HepG2 (cell line): ENCODE data around the gene SNRNP48. TPM values are rescaled to one million over a fixed set of nuclear protein-coding genes. Genes with fewer than 3 reads are reported as not detected.

ENCODE experiments used
- ATAC-seq: fragments of 200-7000 bp; cut with Tn5 transposase; 3 replicates; pipeline ENCODE4 v1.9.1; 2020; ENCODE audit warnings: mild to moderate bottlenecking, moderate library complexity
- BruUV-seq: library from RNA; stranded (reverse); fragments of 400-500 nt; replicated peaks from 2 replicates; lab custom pipeline; 2021; lab: Mats Ljungman, UMichigan
- CTCF ChIA-PET: fragments of 300-600 bp; formaldehyde crosslinking; extraction: SDS; loops from one replicate; lab custom pipeline; 2021; ENCODE audit warnings: low total read pairs, inconsistent platforms, low intra/inter-chr PET ratio; lab: Yijun Ruan, JAX
- POLR2A ChIA-PET: fragments of 350-600 bp; sonication (Branson Sonifier 250); formaldehyde crosslinking; loops from one replicate; lab custom pipeline; 2020; ENCODE audit warnings: antibody characterized with exemption, inconsistent platforms; lab: Yijun Ruan, JAX
- DNase-seq: peaks from one replicate; pipeline ENCODE4 v3.0.0-alpha.2; 2015; ENCODE audit warnings: low spot score
- FAIRE-seq: peaks from 3 replicates; lab custom pipeline; 2011; peaks lifted over from hg19 to GRCh38; lab: Jason Lieb, UNC
- H2AFZ ChIP-seq: one replicate; pipeline ENCODE4 v1.6.1; 2011; ENCODE audit warnings: low read length, inconsistent platforms
- H3K27ac ChIP-seq: fragments of 300-600 bp; 3 replicates; pipeline ENCODE4 v1.8.0; 2011; ENCODE audit warnings: mixed run types, mild to moderate bottlenecking, mixed read lengths, low read length, inconsistent platforms; ENCODE audit not compliant: insufficient read depth; ENCODE audit errors: extremely low read length
- H3K27me3 ChIP-seq, 2 experiments: fragments of 200-600 bp in 1 of 2; 2 replicates in 1 of 2; 3 replicates in 1 of 2; pipeline versions ENCODE4 v1.6.0 to v1.8.0; 2011; ENCODE audit warnings: low read length in 2 of 2, mild to moderate bottlenecking in 2 of 2, moderate library complexity in 2 of 2, inconsistent platforms in 1 of 2; ENCODE audit not compliant: insufficient read depth in 2 of 2, control insufficient read depth in 1 of 2
- H3K36me3 ChIP-seq, 2 experiments: fragments of 200-600 bp in 1 of 2; replicated peaks in 1 of 2; 2 replicates in 1 of 2; 3 replicates in 1 of 2; pipeline versions ENCODE4 v1.5.1 to v1.8.0; 2011; ENCODE audit warnings: low read length in 2 of 2, inconsistent platforms in 1 of 2; ENCODE audit not compliant: insufficient read depth in 2 of 2, control insufficient read depth in 1 of 2
- H3K4me1 ChIP-seq: 2 replicates; pipeline ENCODE4 v1.5.1; 2012; ENCODE audit warnings: low read length, inconsistent platforms; ENCODE audit not compliant: insufficient read depth
- H3K4me2 ChIP-seq: 2 replicates; pipeline ENCODE4 v1.6.0; 2011; ENCODE audit warnings: low read depth, low read length, inconsistent platforms
- H3K4me3 ChIP-seq, 3 experiments: fragments of 200-600 bp in 1 of 3; sonication (generic), shearing (Covaris generic) in 1 of 3; replicated peaks in 1 of 3; 2 replicates each; pipeline ENCODE4 v1.5.1; 2011 to 2016; ENCODE audit warnings: low read length in 3 of 3, inconsistent platforms in 2 of 3, low read depth in 2 of 3, mild to moderate bottlenecking in 2 of 3, control low read depth in 1 of 3, mixed read lengths in 1 of 3; ENCODE audit not compliant: insufficient read depth in 1 of 3
- H3K79me2 ChIP-seq: one replicate; pipeline ENCODE4 v1.6.1; 2011; ENCODE audit warnings: low read length, inconsistent platforms; ENCODE audit not compliant: insufficient read depth
- H3K9ac ChIP-seq: 2 replicates; pipeline ENCODE4 v1.6.0; 2011; ENCODE audit warnings: mild to moderate bottlenecking, low read depth, low read length, inconsistent platforms; ENCODE audit not compliant: insufficient read depth
- H3K9me3 ChIP-seq: 2 replicates; pipeline ENCODE4 v1.5.1; 2012; ENCODE audit warnings: mild to moderate bottlenecking, low read length
- H4K20me1 ChIP-seq: 2 replicates; pipeline ENCODE4 v1.6.0; 2011; ENCODE audit warnings: inconsistent platforms, mild to moderate bottlenecking, low read length, moderate library complexity; ENCODE audit not compliant: insufficient read depth
- ARNT ChIP-seq: fragments of 450-650 bp; IDR thresholded peaks from 2 replicates; pipeline ENCODE4 v1.6.1; 2017
- CREB1 ChIP-seq, 2 experiments: fragments of 450-650 bp in 1 of 2; IDR thresholded peaks; 2 replicates each; pipeline ENCODE4 v1.6.1; 2016 to 2017; ENCODE audit warnings: control low read depth in 1 of 2, mild to moderate bottlenecking in 1 of 2, missing compliant biosample characterization in 1 of 2, missing genetic modification characterization in 1 of 2
- FOXA3 ChIP-seq: IDR thresholded peaks from 2 replicates; pipeline ENCODE4 v1.6.1; 2016; ENCODE audit warnings: missing genetic modification reagents, missing compliant biosample characterization
- GATAD2A ChIP-seq: IDR thresholded peaks from 2 replicates; pipeline ENCODE4 v1.6.1; 2016
- MAFG ChIP-seq: sonication (generic); formaldehyde crosslinking; IDR thresholded peaks from 2 replicates; pipeline ENCODE4 v1.5.1; 2020; ENCODE audit warnings: mild to moderate bottlenecking, missing genetic modification reagents
- ONECUT2 ChIP-seq: sonication (generic); formaldehyde crosslinking; IDR thresholded peaks from 2 replicates; pipeline ENCODE4 v1.4.0; 2020; ENCODE audit warnings: missing genetic modification reagents
- PTBP1 ChIP-seq: fragments of 200-400 bp; formaldehyde crosslinking; IDR thresholded peaks from 2 replicates; pipeline ENCODE4 v1.6.1; 2018; ENCODE audit warnings: low read length, low read depth; ENCODE audit not compliant: poor library complexity, severe bottlenecking
- SKI ChIP-seq: fragments of 450-650 bp; IDR thresholded peaks from one replicate; pipeline ENCODE4 v1.6.1; 2018; ENCODE audit warnings: mild to moderate bottlenecking; ENCODE audit not compliant: partially characterized antibody
- SOX6 ChIP-seq, 2 experiments: fragments of 450-650 bp in 1 of 2; sonication (generic) in 1 of 2; formaldehyde crosslinking in 1 of 2; IDR thresholded peaks; 2 replicates each; pipeline versions ENCODE4 v1.4.0 to v1.6.1; 2017 to 2020; ENCODE audit warnings: antibody characterized with exemption in 1 of 2, mild to moderate bottlenecking in 1 of 2, missing genetic modification reagents in 1 of 2
- SP5 ChIP-seq: IDR thresholded peaks from 2 replicates; pipeline ENCODE4 v1.6.1; 2016; ENCODE audit warnings: low read depth, borderline replicate concordance
- STAT5B ChIP-seq: sonication (generic); formaldehyde crosslinking; IDR thresholded peaks from 2 replicates; pipeline ENCODE4 v1.4.0; 2020; ENCODE audit warnings: missing genetic modification reagents
- ZBTB38 ChIP-seq: sonication (generic); formaldehyde crosslinking; IDR thresholded peaks from 2 replicates; pipeline ENCODE4 v1.5.1; 2020; ENCODE audit warnings: mild to moderate bottlenecking, missing genetic modification reagents
- ZNF124 ChIP-seq: sonication (generic); formaldehyde crosslinking; IDR thresholded peaks from 2 replicates; pipeline ENCODE4 v1.4.0; 2020; ENCODE audit warnings: missing genetic modification reagents
- ZNF296 ChIP-seq: sonication (generic); formaldehyde crosslinking; conservative IDR thresholded peaks from 2 replicates; pipeline ENCODE4 v1.5.0; 2020; ENCODE audit warnings: mild to moderate bottlenecking, missing genetic modification reagents
- ZNF460 ChIP-seq: sonication (generic); formaldehyde crosslinking; IDR thresholded peaks from 2 replicates; pipeline ENCODE4 v1.5.1; 2020; ENCODE audit warnings: missing genetic modification reagents, mild to moderate bottlenecking, borderline replicate concordance
- ZNF547 ChIP-seq: sonication (generic); formaldehyde crosslinking; IDR thresholded peaks from 2 replicates; pipeline ENCODE4 v1.5.1; 2020; ENCODE audit warnings: mild to moderate bottlenecking, missing genetic modification reagents
- ZNF75D ChIP-seq: sonication (generic); formaldehyde crosslinking; IDR thresholded peaks from 2 replicates; pipeline ENCODE4 v1.8.1; 2023; ENCODE audit warnings: missing genetic modification reagents, mild to moderate bottlenecking, borderline replicate concordance
- ZNF780A ChIP-seq: sonication (generic); formaldehyde crosslinking; IDR thresholded peaks from 2 replicates; pipeline ENCODE4 v1.8.0; 2022; ENCODE audit warnings: mild to moderate bottlenecking, missing genetic modification reagents, moderate library complexity
- ZSCAN25 ChIP-seq: sonication (generic); formaldehyde crosslinking; IDR thresholded peaks from 2 replicates; pipeline ENCODE4 v1.8.0; 2022; ENCODE audit warnings: mild to moderate bottlenecking, missing genetic modification reagents
- WGBS: methylation state at CpG from one replicate; pipeline ENCODE4 v1.1.6; 2017; ENCODE audit warnings: low lambda C conversion rate; 5-methylcytosine and 5-hydroxymethylcytosine counted together
- in situ Hi-C: cut with HindIII; loops from 2 replicates; pipeline ENCODE4 v1.10.0; 2017; ENCODE audit warnings: low pct_unique_long_range_greater_than_20kb; ENCODE audit not compliant: extremely low pct_ligation_motif_present
- intact Hi-C: fragments of 100-400 bp; cut with micrococcal nuclease; formaldehyde crosslinking; loops from one replicate; pipeline ENCODE4 v1.10.0; 2022; ENCODE audit not compliant: unreplicated experiment
- polyA plus RNA-seq, 8 experiments: library from polyadenylated mRNA; depleted of rRNA in 3 of 8; stranded (reverse) in 7 of 8; unstranded in 1 of 8; fragments of >200 nt; fragmentation: Illumina TruSeq in 4 of 8; extraction: Trizol in 4 of 8; gene quantifications; 2 replicates each; pipeline versions ENCODE4 v1.2.1 to v1.2.3, GENCODE V29; 2011 to 2016; ENCODE audit warnings: low read depth in 4 of 8, missing spikeins in 1 of 8, mixed read lengths in 1 of 8; ENCODE audit not compliant: insufficient read depth in 1 of 8
- total RNA-seq, 5 experiments: library from RNA; depleted of rRNA; stranded (reverse); fragments of >200 nt; fragmentation: Illumina TruSeq; extraction: Trizol; gene quantifications; 2 replicates each; pipeline ENCODE4 v1.2.3, GENCODE V29; 2016; ENCODE audit warnings: low read depth in 1 of 5
- TF ChIP-seq, protein P1 (sequence below): sonication (generic); formaldehyde crosslinking; IDR thresholded peaks from 2 replicates; pipeline ENCODE4 v1.4.0; 2020; ENCODE audit warnings: missing genetic modification reagents
- TF ChIP-seq, protein P2 (sequence below): sonication (generic); formaldehyde crosslinking; IDR thresholded peaks from 2 replicates; pipeline ENCODE4 v1.8.0; 2022; ENCODE audit warnings: mild to moderate bottlenecking, missing genetic modification reagents

The SNRNP48 gene
- total and polyA plus RNA-seq, 2 of the 13 experiments (the other 11 are each of a cell fraction or from before 2014, with no cell fraction given) = 17.5 to 47.5 TPM

DNA sequence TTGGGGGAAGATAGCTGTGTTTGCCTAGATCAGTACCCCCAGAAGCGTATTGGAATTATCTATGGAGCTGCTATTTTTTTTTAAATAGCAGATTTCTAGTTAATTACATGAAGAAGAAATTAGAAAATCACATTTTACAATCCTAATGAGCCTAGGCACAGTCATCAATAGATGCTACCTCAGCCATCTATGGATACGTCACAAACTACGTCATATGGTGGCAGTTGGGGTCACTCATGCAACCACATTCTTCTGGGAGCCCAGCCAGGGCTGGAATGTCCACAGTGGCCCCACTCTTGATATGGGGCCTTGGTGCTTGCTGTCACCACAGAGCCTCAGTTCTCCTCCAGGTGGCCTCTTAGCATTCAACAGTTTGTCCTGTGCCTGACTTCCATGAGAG lies 63.0 kb downstream of the SNRNP48 start:
- no peaks in the 10 kb centered on the region for H3K9me3 ChIP-seq
- no peaks in the 10 kb centered on the region for H4K20me1 ChIP-seq
- no peak overlapping the region for H3K4me2 ChIP-seq
- TF ChIP-seq CREB1 (IDR thresholded peaks at IDR 0.05) (peak; percentile 89), CREB1 (CRISPR knock-in tag; IDR thresholded peaks at IDR 0.05) (no peak), PTBP1 (no peak)
- TF ChIP-seq, all 625 proteins: peak for 1
- CTCF ChIA-PET = no interaction called here
- FAIRE-seq (no peak), DNase-seq (no peak), ATAC-seq (no peak)
- no TSS peak for BruUV-seq
- Histone ChIP-seq H3K27me3 (peaks cover 0 to 19% of the 10 kb centered on the region in 2 experiments; a peak in 2 of 5 replicates), H3K79me2 (no peaks in the 10 kb centered on the region), H3K9ac (no peak overlapping the region), H3K27ac (no peak overlapping the region), H3K4me3 (no peak overlapping the region), H3K36me3 (no peaks in the 10 kb centered on the region), H3K4me1 (peaks cover 10% of the 10 kb centered on the region), H2AFZ (no peak overlapping the region)
- 27% methylated on average over 3 of the region's 3 CpGs for WGBS
- in situ Hi-C loops = no loop called here
- POLR2A ChIA-PET = no interaction called here
- intact Hi-C loops = no loop called here

DNA sequence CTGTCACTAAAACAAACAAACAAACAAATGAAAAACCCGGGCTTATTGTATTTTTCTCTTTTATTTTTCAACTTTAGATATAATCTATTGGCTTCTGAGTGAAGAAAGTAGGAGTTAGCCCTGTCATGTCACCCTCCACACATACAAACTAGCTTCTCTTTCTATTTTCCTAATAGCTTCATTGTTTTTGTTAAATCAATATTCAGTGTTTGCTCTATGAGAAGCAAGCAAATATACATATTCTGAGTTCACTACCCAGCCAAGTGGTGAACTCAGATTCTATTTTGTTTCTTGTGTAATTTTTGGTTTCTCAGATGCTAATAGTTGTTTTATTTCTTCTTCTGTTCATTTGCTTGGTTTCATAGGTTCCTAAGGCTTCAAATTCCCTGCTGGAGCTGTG lies 66.4 kb downstream of the SNRNP48 start:
- FAIRE-seq (no peak), ATAC-seq (peak; percentile 84), DNase-seq (peak; percentile 35)
- H3K79me2 ChIP-seq = no peaks in the 10 kb centered on the region
- BruUV-seq = no TSS peak
- in situ Hi-C loops (no loop called here), intact Hi-C loops (no loop called here)
- ChIA-PET CTCF (no interaction called here), POLR2A (interaction anchor here (1.0 kb wide), 1 partner anchor 42 kb away, joined by 3 read pairs; no protein-coding TSS in a partner anchor)
- no peaks in the 10 kb centered on the region for H3K9me3 ChIP-seq
- no peak overlapping the region for H2AFZ ChIP-seq
- no peaks in the 10 kb centered on the region for H4K20me1 ChIP-seq
- H3K27ac ChIP-seq = no peak overlapping the region
- H3K4me1 ChIP-seq = peaks cover 10% of the 10 kb centered on the region
- H3K9ac ChIP-seq = no peak overlapping the region
- no peak overlapping the region for H3K4me3 ChIP-seq
- WGBS = 2% methylated on average over 1 of the region's 1 CpG
- peaks cover 1 to 36% of the 10 kb centered on the region in 2 experiments; a peak in 2 of 5 replicates for H3K27me3 ChIP-seq
- H3K36me3 ChIP-seq = no peaks in the 10 kb centered on the region
- no peak overlapping the region for H3K4me2 ChIP-seq
- TF ChIP-seq FOXA3 (CRISPR knock-in tag) = peak; percentile 42; the same call in 1 of the 2 replicates
- TF ChIP-seq STAT5B (CRISPR knock-in tag) = no peak
- no peak for TF ChIP-seq ZNF124 (CRISPR knock-in tag)
- TF ChIP-seq SP5 (CRISPR knock-in tag) = no peak
- no peak for TF ChIP-seq ZNF75D (CRISPR knock-in tag)
- TF ChIP-seq, protein P1, sequence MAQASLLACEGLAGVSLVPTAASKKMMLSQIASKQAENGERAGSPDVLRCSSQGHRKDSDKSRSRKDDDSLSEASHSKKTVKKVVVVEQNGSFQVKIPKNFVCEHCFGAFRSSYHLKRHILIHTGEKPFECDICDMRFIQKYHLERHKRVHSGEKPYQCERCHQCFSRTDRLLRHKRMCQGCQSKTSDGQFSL (CRISPR knock-in tag) = no peak
- no peak for TF ChIP-seq ZNF460 (CRISPR knock-in tag)
- TF ChIP-seq ONECUT2 (CRISPR knock-in tag) = no peak
- no peak for TF ChIP-seq SOX6 (IDR thresholded peaks at IDR 0.05)
- TF ChIP-seq SOX6 (CRISPR knock-in tag; IDR thresholded peaks at IDR 0.05) = peak; percentile 67
- no peak for TF ChIP-seq ZSCAN25 (CRISPR knock-in tag)
- TF ChIP-seq ZNF780A (CRISPR knock-in tag) = no peak
- no peak for TF ChIP-seq ARNT
- no peak for TF ChIP-seq MAFG (CRISPR knock-in tag)
- TF ChIP-seq ZNF547 (CRISPR knock-in tag) = no peak
- TF ChIP-seq ZNF296 (CRISPR knock-in tag) = no peak
- no peak for TF ChIP-seq SKI
- TF ChIP-seq, protein P2, sequence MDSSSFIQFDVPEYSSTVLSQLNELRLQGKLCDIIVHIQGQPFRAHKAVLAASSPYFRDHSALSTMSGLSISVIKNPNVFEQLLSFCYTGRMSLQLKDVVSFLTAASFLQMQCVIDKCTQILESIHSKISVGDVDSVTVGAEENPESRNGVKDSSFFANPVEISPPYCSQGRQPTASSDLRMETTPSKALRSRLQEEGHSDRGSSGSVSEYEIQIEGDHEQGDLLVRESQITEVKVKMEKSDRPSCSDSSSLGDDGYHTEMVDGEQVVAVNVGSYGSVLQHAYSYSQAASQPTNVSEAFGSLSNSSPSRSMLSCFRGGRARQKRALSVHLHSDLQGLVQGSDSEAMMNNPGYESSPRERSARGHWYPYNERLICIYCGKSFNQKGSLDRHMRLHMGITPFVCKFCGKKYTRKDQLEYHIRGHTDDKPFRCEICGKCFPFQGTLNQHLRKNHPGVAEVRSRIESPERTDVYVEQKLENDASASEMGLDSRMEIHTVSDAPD = no peak
- TF ChIP-seq ZBTB38 (CRISPR knock-in tag) = no peak
- TF ChIP-seq GATAD2A = peak; percentile 60
